Peyer's patch (tissue), 4 donors: ENCODE data around the gene PEX6.
"Not testable (repeated sequence)": the region's sequence is repeated elsewhere in the genome, so short reads cannot be mapped to it uniquely, and the experiment has no call there.

Experiments used
- POLR2A ChIP-seq, 2 donors: fragments of 450-650 bp; IDR thresholded peaks; one replicate each; pipeline ENCODE4 v1.5.1; 2017; ENCODE audit warnings: antibody characterized with exemption in 2 of 2, mild to moderate bottlenecking in 2 of 2, moderate library complexity in 2 of 2
- TF ChIP-seq, protein P1 (sequence below), 6 experiments: fragments of 450-650 bp in 4 of 6; fragments of 200-600 bp in 2 of 6; sonication (generic) in 1 of 6; IDR thresholded peaks; one replicate each; pipeline ENCODE4 v1.5.1; 2017 to 2019; ENCODE audit warnings: antibody characterized with exemption in 6 of 6, mild to moderate bottlenecking in 3 of 6, moderate library complexity in 1 of 6

- TF ChIP-seq, protein P1, sequence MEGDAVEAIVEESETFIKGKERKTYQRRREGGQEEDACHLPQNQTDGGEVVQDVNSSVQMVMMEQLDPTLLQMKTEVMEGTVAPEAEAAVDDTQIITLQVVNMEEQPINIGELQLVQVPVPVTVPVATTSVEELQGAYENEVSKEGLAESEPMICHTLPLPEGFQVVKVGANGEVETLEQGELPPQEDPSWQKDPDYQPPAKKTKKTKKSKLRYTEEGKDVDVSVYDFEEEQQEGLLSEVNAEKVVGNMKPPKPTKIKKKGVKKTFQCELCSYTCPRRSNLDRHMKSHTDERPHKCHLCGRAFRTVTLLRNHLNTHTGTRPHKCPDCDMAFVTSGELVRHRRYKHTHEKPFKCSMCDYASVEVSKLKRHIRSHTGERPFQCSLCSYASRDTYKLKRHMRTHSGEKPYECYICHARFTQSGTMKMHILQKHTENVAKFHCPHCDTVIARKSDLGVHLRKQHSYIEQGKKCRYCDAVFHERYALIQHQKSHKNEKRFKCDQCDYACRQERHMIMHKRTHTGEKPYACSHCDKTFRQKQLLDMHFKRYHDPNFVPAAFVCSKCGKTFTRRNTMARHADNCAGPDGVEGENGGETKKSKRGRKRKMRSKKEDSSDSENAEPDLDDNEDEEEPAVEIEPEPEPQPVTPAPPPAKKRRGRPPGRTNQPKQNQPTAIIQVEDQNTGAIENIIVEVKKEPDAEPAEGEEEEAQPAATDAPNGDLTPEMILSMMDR (IDR thresholded peaks at IDR 0.05) = not testable (repeated sequence)
- TF ChIP-seq POLR2A (IDR thresholded peaks at IDR 0.05) = not testable (repeated sequence)
Observed at GRCh38 chr6:42998205-42998604, 19.2 kb upstream of the PEX6 start.
